ENCODE results near the gene ZNF408.

DNA sequence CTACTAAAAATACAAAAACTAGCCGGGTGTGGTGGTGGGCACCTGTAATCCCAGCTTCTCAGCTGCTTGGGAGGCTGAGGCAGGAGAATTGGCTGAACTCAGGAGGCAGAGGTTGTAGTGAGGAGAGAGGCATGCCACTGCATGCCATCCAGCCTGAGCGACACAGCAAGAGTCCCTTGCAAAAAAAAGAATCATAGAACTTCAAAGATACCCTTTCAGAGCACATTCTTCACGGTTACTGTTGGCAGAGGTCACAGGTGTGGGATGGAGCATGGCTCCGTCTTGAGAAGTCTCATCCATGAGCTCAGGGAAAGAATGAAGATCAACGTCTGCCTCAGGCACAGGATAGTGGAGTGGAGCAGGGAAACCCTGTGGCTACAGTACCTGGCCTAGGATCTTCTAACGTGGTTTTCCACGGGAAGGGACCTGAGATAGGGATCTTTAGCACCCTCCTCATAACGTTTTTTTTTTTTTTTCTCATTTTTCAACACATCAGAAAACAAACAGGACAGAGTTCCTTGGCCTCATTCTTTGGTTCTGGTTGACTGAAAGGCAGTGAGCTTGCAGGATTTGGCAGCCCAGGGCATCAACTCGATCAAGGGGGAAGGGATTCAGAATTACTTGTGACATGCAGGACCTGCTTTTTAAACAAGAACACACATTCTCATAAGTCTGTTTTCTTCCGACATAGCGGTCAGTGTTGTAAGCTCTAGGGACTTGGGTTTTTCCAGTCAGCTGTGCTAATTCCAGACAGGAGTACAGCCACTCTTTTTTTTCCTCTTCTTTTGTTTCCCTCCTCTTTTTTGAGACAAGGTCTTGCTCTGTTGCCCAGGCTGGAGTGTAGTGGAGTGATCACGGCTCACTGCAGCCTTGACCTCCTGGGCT is 41.0 kb downstream of the ZNF408 start:
- TF ChIP-seq, protein P1, sequence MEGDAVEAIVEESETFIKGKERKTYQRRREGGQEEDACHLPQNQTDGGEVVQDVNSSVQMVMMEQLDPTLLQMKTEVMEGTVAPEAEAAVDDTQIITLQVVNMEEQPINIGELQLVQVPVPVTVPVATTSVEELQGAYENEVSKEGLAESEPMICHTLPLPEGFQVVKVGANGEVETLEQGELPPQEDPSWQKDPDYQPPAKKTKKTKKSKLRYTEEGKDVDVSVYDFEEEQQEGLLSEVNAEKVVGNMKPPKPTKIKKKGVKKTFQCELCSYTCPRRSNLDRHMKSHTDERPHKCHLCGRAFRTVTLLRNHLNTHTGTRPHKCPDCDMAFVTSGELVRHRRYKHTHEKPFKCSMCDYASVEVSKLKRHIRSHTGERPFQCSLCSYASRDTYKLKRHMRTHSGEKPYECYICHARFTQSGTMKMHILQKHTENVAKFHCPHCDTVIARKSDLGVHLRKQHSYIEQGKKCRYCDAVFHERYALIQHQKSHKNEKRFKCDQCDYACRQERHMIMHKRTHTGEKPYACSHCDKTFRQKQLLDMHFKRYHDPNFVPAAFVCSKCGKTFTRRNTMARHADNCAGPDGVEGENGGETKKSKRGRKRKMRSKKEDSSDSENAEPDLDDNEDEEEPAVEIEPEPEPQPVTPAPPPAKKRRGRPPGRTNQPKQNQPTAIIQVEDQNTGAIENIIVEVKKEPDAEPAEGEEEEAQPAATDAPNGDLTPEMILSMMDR (IDR thresholded peaks at IDR 0.05; ENCODE audit: low read length) = no peak
- no peak for TF ChIP-seq EZH2 (IDR thresholded peaks at IDR 0.05; ENCODE audit: borderline replicate concordance, low read length)
